Embryonic facial prominence (tissue), 1 donor: ENCODE results near the gene CTSC.
"Not testable (repeated sequence)": the region's sequence is repeated elsewhere in the genome, so short reads cannot be mapped to it uniquely, and the experiment has no call there.

Source experiments
- DNase-seq: peaks from one replicate; pipeline ENCODE4 v3.0.0-alpha.2; 2016; ENCODE audit errors: extremely low spot score

Gene CTSC

DNA sequence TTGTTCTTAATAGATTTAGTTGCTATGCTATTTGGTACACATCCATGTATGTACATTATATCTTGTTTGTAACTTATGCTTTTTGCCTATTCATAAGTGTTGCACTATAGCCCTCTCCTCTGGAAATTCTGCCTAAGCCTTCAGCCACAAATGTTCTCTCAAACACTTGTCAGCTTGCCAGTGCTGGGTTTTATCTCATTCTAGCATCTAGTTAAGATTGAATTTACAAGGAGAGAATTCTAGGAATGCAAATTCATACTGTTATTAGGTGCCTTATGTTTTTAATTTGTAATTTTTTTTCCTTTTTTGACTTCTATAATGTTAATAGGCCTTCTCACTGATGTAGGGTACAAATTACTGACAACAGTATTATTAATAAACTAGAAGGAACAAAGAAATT lies 14.6 kb upstream of the CTSC start:
- DNase-seq, result no peak

DNA sequence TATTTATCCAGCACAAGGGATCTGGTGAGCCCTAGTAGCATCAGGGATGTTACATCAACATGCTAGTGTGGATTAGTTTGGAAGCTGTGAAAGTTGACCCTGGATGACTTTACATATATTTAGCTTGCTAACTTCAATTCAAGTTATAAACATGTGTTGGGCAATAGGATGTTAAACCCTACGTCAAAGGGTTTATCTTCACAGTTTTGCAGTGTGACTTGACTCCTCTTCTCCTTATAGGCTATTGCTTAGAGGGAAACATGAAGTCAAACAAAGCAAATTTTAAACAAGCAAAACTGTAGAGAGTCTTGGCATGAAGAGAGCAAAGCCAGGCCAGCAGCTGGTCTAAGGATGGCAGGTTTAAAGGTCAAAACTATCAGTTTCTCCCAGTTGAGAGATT lies 11.3 kb upstream of the CTSC start:
- no peak for DNase-seq

DNA sequence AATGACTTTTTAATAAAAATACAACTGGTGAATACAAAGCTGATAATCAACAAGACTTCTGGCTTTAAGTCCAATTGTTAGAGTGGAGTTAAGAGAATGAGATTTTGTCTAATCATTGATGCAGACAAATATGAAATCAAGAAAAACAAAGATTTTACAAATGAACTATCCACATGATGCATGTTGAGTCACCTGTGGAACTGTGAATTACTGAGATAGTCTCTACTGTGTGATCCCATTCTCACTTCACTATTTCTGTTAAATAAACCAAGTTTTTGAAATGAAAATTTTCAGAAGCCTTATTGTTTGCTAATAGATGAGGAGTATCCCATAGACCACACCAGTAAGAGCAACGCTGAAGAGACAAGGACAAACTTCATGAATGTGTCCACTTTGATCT lies 8.4 kb upstream of the CTSC start:
- DNase-seq, result no peak

DNA sequence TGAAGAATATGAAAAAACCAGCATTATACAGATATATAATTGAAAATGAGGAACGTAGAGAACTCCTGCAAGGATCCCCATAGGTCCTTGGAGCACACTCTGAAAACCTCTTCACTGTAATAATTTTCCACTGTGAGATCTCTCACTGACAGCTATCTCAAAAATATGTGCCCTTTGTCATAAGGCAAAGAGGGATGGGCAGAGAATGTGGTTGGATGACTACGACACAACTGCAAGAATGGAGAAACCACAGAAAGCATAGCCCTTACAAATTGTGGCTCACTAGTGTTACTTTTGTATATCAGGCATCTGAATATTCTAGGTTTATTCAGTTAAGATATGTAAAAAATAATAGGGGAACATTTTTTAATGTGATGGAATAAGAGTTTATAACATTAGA lies 7.9 kb upstream of the CTSC start:
- DNase-seq, result no peak

DNA sequence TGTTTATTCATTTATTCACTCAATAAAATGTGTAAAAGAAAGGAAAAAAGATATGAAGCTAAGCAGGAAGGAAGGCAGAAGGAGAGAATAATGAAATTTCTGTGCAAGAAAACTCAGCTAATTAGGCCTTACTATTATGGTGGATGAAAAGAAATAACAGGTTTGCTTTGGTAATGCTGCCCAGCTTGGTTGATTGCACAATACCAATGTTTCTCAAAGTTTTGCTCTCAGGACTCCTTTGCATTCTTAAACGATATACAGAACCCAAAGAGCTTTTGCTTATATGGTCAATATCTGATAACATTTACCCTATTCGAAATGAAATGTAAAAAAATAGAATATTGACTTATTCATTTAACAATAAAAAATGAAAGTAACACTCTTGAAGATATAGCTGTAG lies 7.3 kb upstream of the CTSC start:
- no peak for DNase-seq

DNA sequence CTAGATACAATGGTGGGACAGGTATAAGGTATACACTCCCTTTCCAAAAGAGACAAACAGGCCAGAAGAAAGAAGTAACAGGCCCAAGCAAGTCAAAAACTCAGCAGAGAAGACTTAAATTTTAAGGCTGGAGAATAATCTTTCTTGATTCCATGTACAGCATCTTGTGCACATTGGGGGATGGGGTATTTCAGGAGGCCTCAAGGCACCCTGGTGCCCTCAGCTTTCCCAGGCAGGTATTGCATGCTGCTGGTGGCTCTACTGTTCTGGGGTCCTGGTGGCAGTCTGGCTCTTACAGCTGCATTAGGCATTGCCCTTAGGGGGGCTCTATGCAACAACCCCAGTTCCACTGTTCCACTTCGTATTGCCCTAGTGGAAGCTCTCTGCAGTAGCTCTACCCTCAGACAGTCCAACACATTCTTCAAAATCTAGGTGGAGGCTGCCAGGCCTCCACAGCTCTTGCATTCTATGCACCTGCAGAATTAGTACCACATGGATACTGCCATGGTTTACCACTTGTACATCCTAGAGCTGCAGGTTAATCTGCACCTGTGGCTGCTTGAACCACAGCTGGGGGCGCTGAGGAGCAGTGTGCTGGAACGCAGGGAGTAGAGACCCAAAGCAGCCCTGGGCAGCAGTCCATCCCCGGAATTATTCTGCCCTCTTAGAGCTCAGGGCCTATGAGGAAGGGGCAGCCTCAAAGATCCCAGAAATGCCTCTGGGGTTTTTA lies 4.2 kb upstream of the CTSC start:
- no peak for DNase-seq

DNA sequence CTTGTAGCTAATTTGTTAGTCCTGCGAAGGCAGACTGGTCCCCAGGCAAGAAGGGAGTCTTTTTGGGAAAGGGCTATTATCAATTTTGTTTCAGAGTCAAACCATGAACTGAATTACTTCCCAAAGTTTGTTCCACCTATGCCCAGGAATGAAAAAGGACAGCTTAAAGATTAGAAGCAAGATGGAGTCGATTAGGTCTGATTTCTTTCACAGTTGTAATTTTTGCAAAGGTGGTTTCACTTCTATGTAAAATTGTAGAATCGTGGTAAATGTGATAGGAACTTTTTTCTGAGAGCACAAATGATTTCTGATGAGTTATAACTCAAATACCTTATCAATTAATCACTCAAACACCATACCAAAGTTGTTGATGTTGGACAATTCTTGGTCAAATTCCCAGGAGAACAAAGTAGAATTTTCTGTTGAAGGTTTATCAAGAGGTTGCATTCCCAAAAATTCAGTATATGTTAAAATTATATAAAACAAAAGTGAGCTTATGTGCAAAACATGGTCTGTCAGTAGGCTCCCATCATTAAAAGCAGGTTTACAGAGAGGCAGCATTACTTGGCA lies 2.9 kb upstream of the CTSC start:
- no peak for DNase-seq

DNA sequence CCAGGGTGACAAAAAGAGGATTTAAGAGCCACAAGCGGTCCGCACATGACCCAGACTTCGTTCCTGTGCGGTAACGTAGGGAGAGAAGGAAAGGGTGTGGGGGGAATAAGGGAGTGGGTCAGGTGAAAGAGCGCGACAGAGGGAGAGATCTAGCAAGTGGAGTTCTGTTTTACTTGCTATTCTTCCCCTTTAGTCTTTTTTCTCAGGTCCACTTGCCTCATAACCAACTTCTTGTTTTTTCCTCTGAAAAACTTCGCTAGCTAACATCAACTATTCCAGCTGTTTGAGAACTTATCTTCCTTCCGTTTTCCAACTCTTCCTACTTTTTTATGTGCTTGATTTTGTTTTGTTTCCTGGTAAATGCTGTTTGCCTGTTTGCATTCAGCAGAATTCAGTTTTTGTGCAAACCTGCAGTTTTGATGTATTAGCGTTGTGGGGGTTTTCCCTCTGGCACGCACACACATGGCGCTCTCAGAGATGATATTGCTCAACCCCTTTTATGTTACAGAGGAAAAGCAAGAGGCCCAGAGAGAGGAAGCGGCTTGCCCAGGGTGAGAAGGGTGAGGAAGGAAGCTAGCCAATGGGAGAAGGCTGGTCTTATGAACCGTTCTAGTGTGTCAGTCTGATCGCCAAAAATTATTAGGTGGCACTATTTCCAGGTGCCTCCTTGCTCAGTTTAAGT lies 592 bp upstream of the CTSC start:
- DNase-seq, result no peak

DNA sequence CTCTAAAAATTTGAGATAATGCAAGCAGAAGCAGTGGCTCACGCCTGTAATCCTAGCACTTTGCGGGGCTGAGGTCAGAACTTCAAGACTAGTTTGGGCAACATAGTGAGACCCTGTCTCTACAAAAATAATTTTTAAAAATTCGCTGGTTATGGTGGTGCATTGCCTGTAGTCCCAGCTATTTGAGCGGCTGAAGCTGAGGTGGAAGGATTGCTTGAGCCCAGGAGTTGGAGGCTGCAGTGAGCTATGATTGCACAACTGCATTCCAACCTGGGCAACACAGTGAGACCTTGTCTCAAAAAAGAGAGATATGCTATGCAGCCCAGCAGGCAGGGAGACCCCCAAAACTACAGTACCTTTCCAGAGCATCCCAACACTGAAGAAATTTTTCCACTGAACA lies 2.3 kb downstream of the CTSC start:
- no peak for DNase-seq

DNA sequence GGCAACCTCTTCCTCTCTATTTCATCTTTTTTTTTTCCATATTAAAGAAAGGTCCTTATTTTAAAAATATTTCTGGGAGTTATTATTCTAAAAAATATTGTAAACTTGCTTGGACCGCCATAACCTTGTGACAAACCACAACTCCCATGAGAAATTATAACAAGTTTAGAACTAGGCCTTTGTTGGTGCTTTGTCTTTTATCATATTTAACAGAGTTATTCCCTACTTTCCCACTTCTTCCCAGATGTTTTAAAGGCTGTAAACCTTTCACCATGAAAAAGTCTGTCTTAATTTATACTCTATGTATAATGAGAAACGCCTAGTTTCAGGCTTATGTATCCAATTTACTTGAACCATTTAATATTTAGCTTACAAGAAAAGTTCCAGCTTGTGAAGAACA lies 3.7 kb downstream of the CTSC start:
- DNase-seq, result no peak

DNA sequence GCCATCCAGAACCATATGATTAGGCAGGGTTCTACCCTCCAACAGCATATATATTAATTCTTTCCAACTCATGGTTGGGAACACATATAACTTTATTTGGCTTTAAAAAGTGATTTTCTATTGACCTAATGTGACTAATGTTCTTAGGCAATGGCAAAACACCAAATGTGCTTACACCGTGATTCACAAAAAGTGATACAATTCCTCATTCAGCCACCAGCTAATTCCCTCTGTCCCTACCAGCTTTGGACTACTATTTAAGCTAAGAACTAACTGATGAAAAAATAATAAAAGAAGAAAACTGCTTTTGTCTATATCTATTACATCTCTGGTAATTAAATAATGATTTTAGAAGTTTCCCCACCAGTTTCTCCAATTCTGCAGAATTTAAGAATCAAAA lies 4.7 kb downstream of the CTSC start:
- no peak for DNase-seq

DNA sequence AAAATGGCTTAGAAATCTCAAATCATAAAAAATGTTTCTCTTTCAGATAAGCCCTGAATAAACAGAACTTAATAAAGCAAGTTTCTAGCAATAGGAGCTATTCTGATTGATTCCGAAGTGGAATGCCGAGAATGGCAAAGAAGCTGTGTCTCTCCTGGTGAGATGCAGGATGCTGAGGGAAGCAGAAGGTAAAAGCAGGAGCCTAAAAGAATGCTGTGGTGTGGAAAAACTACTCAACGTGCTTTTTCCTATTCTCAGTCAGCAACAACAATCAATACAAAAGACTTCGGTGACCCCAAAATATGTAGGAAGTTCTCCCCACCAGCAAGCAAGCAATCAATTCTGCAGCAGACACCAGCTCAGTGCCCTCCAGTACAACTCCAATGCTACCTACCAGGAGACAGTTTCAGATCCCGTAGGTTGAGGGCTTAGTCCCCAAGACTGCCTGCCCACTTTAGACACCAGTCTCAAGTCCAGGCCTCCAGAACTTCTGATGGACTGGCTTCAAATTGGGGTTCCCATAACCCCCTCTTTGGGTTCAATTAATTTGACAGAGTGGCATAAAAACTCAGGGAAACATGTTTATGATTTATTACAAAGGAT lies 6.6 kb downstream of the CTSC start:
- DNase-seq, result no peak

DNA sequence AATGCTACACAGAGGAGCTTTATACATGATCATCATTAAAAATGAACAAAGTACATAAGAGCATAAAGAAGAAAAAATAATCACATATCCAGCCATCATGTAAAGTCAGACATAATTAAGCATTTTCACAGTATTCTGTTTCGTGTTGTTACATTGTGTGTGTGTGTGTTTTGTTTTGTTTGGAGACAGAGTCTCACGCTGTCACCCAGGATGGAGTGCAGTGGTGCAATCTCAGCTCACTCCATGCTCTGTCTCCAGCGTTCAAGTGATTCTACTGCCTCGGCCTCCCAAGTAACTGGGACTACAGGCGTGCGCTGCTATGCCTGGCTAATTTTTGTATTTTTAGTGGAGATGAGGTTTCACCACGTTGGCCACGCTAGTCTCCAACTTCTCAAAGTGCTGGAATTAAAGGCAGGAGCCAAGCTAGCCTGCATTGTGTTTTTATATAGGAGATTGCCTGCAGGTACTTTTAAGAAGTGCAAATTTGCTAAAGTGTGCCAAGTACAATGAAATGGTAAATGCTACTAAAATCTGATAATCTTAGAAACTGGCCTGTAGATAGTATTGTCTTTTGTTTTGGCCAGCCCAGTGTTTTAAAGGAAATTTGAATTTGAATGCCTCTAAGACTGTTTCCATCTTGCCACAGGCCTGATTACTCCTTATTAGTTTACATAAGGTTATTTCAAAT lies 7.8 kb downstream of the CTSC start:
- DNase-seq, result no peak

DNA sequence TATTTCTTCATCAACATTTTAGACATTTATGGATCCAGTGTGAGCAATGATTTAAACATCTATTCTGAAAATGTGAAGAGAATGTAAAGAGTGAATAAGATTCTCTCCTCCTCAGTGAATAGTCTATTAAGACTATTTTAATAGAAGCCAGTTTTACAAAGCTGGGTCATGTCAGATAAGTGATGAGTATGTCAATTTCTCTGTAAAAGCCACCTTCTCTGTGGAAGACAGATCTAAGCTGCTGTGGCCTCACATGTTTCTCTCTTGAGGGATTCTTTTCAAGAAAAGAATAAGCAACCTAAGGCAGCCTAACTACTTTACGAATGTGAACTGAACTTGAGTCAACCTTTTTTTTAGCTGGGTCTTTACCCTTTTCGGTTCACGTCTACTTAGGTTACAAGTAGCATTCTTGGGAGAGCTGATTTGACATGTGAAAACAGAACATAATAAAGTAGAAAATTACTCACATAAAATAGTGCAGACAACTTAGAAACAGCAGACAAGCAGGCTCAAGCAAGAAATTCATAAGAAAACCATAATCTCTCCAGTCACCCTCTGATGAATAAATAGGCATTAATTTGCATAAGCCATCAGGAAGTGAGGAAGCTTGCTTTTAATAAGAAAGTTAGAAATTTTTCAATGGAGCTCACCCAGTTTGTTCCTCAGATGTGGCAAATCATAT lies 9.9 kb downstream of the CTSC start:
- no peak for DNase-seq

DNA sequence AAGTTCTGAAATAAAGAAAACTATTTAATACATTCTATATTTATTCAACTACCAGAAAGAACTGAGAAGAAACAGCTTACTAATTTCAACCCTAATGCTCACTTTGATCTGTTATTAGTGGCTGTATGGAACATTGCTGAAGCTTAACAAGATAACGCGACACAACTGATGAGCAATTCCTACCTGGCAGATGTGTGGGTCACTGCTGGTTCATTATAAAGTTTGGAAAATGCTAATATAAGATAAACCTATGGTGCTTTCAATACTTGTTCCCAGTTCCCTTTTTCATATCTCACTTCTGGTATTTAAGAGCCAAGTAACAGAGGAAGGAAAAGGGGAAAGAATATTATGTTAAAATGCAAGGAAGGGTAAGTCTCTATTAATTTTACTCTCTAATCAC lies 10.5 kb downstream of the CTSC start:
- no peak for DNase-seq

DNA sequence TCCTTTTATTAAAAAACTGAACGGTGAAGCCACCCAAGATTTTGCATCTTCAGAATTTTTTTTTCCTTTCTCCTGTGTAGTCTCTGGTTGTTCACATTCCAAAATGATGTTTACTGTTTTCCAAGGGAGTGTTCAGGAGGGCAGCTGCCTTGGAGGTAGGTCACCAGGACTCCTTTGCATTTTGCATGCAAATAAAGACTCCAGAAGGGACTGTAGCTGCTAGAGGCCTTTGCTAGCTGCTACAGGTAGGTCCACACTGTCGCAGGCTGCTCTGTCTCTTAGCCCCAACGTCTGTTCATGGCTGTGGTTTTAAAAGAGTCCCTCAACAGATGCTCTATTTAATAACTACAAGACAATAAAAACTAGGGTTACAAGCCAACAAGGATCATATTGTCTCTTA lies 11.4 kb downstream of the CTSC start:
- DNase-seq, result no peak

DNA sequence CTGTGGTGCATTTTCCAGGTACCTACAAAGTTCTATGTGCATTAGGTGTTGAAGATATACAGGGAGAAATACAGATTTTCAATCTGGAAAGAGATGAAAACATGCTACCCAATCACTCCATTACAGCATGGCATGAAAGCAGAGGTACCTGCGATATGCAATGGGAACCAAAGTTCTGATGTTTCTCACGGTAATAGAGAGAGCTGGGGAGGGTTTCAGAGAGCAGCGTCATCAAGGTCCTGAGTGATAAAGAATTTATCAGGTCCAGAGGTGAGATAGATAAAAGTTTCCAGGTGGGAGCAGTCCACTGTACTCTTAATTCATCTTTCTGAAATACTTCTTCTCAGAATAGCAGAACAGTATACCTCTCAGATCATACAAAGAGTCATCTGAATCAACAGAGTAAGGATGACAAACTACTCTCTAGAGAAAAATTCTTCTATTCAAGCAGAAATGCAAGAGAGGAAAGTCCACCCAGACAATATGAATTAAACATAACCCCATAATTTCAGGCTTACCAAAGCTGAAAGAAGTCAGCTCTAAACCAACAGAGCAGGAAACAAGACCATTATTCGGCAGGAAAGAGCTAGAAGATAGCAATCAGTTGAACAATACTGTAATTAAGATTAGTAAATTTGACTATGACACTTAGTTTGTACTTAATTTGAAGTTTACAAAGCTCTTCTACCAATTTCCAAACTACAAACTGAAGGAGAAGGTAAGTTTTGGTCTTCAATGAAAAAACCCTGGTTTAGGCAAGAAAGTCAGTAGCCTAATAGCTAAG lies 12.8 kb downstream of the CTSC start:
- DNase-seq, result no peak

DNA sequence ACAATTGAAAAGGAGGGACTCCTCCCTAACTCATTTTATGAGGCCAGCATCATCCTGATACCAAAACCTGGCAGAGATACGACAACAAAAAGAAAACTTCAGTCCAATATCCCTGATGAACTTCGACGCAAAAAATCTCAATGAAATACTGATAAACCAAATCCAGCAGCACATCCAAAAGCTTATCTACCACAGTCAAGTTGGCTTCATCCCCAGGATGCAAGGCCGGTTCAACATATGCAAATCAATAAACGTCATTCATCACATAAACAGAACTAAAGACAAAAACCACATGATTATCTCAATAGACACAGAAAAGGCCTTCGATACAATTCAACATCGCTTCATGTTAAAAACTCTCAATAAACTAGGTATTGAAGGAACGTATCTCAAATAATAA lies 14.7 kb downstream of the CTSC start:
- DNase-seq, result not testable (repeated sequence)

DNA sequence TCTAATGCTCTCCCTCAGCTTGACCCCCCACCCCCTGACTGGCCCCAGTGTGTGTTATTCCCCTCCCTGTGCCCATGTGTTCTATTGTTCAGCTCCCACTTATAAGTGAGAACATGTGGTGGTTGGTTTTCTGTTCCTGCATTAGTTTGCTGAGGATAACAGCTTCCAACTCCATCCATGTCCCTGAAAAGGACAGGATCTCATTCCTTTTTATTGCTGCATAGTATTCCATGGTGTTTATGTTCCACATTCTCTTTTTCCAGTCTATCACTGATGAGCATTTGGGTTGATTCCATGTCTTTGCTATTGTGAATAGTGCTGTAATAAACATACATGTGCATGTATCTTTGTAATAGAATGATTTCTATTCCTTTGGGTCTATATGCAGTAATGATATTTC lies 16.1 kb downstream of the CTSC start:
- not testable (repeated sequence) for DNase-seq

DNA sequence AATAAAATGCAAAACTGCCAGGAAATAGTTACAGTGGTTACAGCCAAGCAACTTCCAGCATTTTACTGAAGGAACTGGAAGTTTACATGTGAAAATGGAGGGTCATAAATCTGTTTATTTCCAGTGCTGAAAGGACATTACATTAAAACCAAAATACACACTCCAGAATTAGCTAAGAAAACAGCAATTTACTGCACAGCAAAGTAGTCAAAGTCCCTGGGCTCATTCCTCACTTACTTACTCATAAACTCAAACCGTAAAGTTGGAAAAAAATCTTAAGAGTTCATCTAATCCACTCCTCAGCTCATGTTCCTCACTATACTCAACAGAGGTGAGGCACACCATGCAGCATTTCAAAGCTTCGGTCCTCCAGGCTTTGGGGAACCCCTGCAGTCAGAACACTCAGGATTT lies 17.4 kb downstream of the CTSC start:
- DNase-seq, result no peak

DNA sequence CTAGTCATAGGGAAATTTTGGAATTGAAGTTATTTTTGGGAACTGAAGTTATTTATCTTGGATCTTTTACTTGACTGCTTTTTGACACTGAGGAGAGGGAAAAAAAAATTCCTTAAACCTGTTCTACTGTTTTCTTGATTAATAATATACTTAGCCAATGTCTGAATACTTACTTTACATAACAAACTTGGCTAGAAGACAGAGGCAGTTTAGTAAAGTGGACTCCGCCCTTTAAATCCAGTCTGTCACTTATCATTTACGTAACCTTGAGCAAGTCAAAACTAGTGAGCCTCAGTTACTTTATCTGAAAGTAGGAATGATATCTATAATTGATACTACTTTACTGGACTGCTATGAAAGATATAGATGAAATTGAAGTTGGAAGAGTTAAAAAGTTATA lies 19.5 kb downstream of the CTSC start:
- no peak for DNase-seq
